Glutamatergic neuron (in vitro differentiated cells): Measurements from ENCODE around the gene CUEDC1. TPM values are rescaled to one million over a fixed set of nuclear protein-coding genes. Genes with fewer than 3 reads are reported as not detected.
A peak's percentile ranks its signal among the peaks of the same experiment; 100 is the strongest.

ENCODE experiments used
- DNase-seq: peaks from one replicate; pipeline ENCODE4 v3.0.0; 2022
- H3K27ac Mint-ChIP-seq: one replicate; pipeline ENCODE4 v1.8.0; 2020; ENCODE audit warnings: mild to moderate bottlenecking, mixed read lengths, inconsistent platforms; ENCODE audit not compliant: unreplicated experiment
- H3K27me3 Mint-ChIP-seq: one replicate; pipeline ENCODE4 v1.8.0; 2020; ENCODE audit warnings: mild to moderate bottlenecking, moderate library complexity, mixed read lengths, inconsistent platforms; ENCODE audit not compliant: unreplicated experiment
- H3K36me3 Mint-ChIP-seq: one replicate; pipeline ENCODE4 v1.8.0; 2020; ENCODE audit warnings: mild to moderate bottlenecking, mixed read lengths, inconsistent platforms; ENCODE audit not compliant: unreplicated experiment
- H3K4me1 Mint-ChIP-seq: one replicate; pipeline ENCODE4 v1.8.0; 2020; ENCODE audit warnings: mild to moderate bottlenecking, low read depth, mixed read lengths, inconsistent platforms; ENCODE audit not compliant: unreplicated experiment
- H3K4me3 Mint-ChIP-seq: one replicate; pipeline ENCODE4 v1.8.0; 2020; ENCODE audit warnings: mild to moderate bottlenecking, mixed read lengths, inconsistent platforms; ENCODE audit not compliant: unreplicated experiment
- H3K9me3 Mint-ChIP-seq: one replicate; pipeline ENCODE4 v1.8.0; 2020; ENCODE audit warnings: mild to moderate bottlenecking, moderate library complexity, mixed read lengths, inconsistent platforms; ENCODE audit not compliant: unreplicated experiment
- CTCF ChIP-seq: fragments of 200-600 bp; sonication (generic); IDR thresholded peaks from one replicate; pipeline ENCODE4 v1.5.0; 2021; ENCODE audit not compliant: partially characterized antibody, unreplicated experiment
- total RNA-seq: library from RNA; stranded (reverse); fragmentation: NEBNext Ultra II Directional; extraction: Animal tissue kit (Norgen Biotek cat#: 25700); gene quantifications from one replicate; pipeline ENCODE4 v1.2.1, GENCODE V29; 2021; ENCODE audit not compliant: unreplicated experiment

Gene CUEDC1
- total RNA-seq, 1 donor from 2014 or later, result 22.9 TPM

- H3K9me3 Mint-ChIP-seq, result peaks cover 4% of the 10 kb centered on the region
- no peak for TF ChIP-seq CTCF
- H3K27me3 Mint-ChIP-seq, result peaks cover 11% of the 10 kb centered on the region
- H3K27ac Mint-ChIP-seq, result peak overlapping the region; percentile 31
- H3K4me3 Mint-ChIP-seq, result no peak overlapping the region
- peaks cover 3% of the 10 kb centered on the region for H3K36me3 Mint-ChIP-seq
- DNase-seq, result no peak
- peaks cover 39% of the 10 kb centered on the region for H3K4me1 Mint-ChIP-seq
Observed at GRCh38 chr17:57869617-57870282, 85.5 kb downstream of the CUEDC1 start.

DNA sequence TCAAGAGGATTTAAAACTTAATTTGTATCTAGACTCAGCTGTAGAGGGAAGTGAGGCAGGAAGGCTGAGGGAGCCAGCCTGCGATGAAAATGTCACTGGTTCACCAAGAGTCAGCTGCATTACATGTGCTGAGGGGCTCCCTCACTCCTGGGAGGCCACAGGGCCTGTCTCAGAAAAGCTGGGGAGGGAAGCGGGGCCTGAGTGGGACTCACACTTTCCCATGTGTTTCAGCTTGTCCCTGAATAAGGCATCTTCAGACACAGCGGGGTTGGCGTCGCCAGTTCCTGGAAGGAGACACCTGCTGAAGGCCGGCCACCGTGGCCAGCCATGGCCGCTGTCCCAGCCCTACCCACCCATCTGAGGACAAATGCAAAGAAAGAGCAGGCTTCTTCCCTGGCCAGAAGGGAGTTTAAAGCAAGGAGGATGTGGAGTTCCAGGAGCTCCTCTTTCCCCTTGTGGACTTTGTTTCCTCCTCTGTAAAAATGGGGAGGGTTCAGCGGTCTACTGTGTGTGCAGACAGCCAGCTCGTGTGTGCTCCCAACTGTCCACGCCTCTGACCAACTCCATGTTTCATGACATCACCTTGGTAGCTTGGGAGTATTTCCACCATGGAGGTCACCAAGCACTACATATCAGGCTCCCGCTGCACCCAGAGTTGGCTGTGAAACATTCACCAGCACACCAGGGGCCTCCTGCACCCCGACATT, 86.1 kb downstream of the CUEDC1 start:
- no peak for TF ChIP-seq CTCF
- peaks cover 3% of the 10 kb centered on the region for H3K36me3 Mint-ChIP-seq
- no peak overlapping the region for H3K27ac Mint-ChIP-seq
- peaks cover 8% of the 10 kb centered on the region for H3K9me3 Mint-ChIP-seq
- peaks cover 11% of the 10 kb centered on the region for H3K27me3 Mint-ChIP-seq
- no peak for DNase-seq
- peak overlapping the region; percentile 14 for H3K4me3 Mint-ChIP-seq
- H3K4me1 Mint-ChIP-seq, result peaks cover 37% of the 10 kb centered on the region

- Mint-ChIP-seq H3K27me3 (peaks cover 8% of the 10 kb centered on the region), H3K4me1 (peaks cover 33% of the 10 kb centered on the region), H3K27ac (no peak overlapping the region), H3K9me3 (peaks cover 11% of the 10 kb centered on the region), H3K36me3 (peaks cover 3% of the 10 kb centered on the region), H3K4me3 (peak overlapping the region; percentile 68)
- DNase-seq, result peak; percentile 62
- peak; percentile 28 for TF ChIP-seq CTCF
Observed at GRCh38 chr17:57868007-57868909, 87.0 kb downstream of the CUEDC1 start.

- Mint-ChIP-seq H3K27me3 (peaks cover 8% of the 10 kb centered on the region), H3K36me3 (peaks cover 3% of the 10 kb centered on the region), H3K27ac (no peak overlapping the region), H3K9me3 (peaks cover 11% of the 10 kb centered on the region), H3K4me1 (peaks cover 37% of the 10 kb centered on the region), H3K4me3 (no peak overlapping the region)
- no peak for DNase-seq
- no peak for TF ChIP-seq CTCF
Observed at GRCh38 chr17:57867126-57867525, 88.1 kb downstream of the CUEDC1 start.
